Measurements from ENCODE around the gene AGAP6.

DNA sequence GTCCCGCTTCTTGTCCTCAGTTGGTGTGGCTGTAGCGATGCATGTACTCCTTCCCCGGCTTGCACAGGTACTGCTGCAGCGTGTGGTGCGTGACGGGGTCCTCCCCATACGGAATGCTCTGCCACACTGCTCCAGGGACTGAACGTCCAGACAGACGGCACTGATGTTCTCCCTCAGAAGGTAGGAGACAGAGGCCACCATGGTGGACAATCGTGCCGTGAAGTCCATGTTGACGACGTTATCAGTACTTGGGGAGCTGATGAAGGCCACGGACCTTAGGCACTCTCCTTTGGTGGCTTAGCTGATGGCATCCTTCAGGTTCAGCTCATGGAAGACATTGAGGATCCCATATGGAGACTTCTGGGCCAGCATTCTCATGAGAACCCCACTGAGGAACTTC, 37.4 kb downstream of the AGAP6 start:
- TF ChIP-seq POLR2AphosphoS5 (IDR thresholded peaks at IDR 0.05), result no peak
- TF ChIP-seq CTCF (IDR thresholded peaks at IDR 0.05; ENCODE audit: poor library complexity, severe bottlenecking), result no peak
- TF ChIP-seq TAF1 (IDR thresholded peaks at IDR 0.05; ENCODE audit: low read depth), result no peak
- TF ChIP-seq RAD21 (conservative IDR thresholded peaks at IDR 0.05), result no peak
- no peak for TF ChIP-seq EP300 (conservative IDR thresholded peaks at IDR 0.05; ENCODE audit: poor library complexity, severe bottlenecking)

Data from neural cell (in vitro differentiated cells).